PC-3 (cell line): Measurements from ENCODE around the gene STXBP6. TPM values are rescaled to one million over a fixed set of nuclear protein-coding genes. Genes with fewer than 3 reads are reported as not detected.
A peak's percentile ranks its signal among the peaks of the same experiment; 100 is the strongest.

Experiments
- ATAC-seq: fragments of 200-7000 bp; cut with Tn5 transposase; 2 replicates; pipeline ENCODE4 v1.9.1; 2020; ENCODE audit warnings: mild to moderate bottlenecking, moderate library complexity
- BruUV-seq: library from RNA; stranded (reverse); fragments of 400-500 nt; replicated peaks from 2 replicates; lab custom pipeline; 2021; lab: Mats Ljungman, UMichigan
- CTCF ChIA-PET: fragments of 300-600 bp; sonication (Branson Sonifier 250); formaldehyde crosslinking; loops from one replicate; lab custom pipeline; 2022; ENCODE audit warnings: antibody characterized with exemption; lab: Charles Lee
- POLR2A ChIA-PET: fragments of 300-600 bp; sonication (Branson Sonifier 250); formaldehyde crosslinking; loops from one replicate; lab custom pipeline; 2022; ENCODE audit warnings: antibody characterized with exemption; ENCODE audit not compliant: unreplicated experiment; lab: Charles Lee
- DNase-seq: peaks from one replicate; pipeline ENCODE4 v3.0.0-alpha.2; 2015
- H2AFZ ChIP-seq: fragments of 300-600 bp; sonication (generic); 2 replicates; pipeline ENCODE4 v1.6.0; 2016; ENCODE audit warnings: antibody characterized with exemption, low read length
- H3F3A ChIP-seq: fragments of 300-600 bp; sonication (generic); one replicate; pipeline ENCODE4 v1.6.0; 2017; ENCODE audit warnings: antibody characterized with exemption, low read length, control low read depth, mild to moderate bottlenecking; ENCODE audit not compliant: unreplicated experiment
- H3K27ac ChIP-seq: fragments of 300-600 bp; sonication (generic); 2 replicates; pipeline ENCODE4 v1.5.1; 2016; ENCODE audit warnings: mild to moderate bottlenecking, low read length
- H3K27me3 ChIP-seq: fragments of 300-600 bp; sonication (generic); 2 replicates; pipeline ENCODE4 v1.6.1; 2016; ENCODE audit warnings: low read length, mixed read lengths
- H3K36me3 ChIP-seq: fragments of 300-600 bp; sonication (generic); 2 replicates; pipeline ENCODE4 v1.6.1; 2016; ENCODE audit warnings: low read depth, mixed run types, low read length, mixed read lengths
- H3K4me1 ChIP-seq: fragments of 300-600 bp; sonication (generic); 2 replicates; pipeline ENCODE4 v1.5.1; 2016; ENCODE audit warnings: low read length; ENCODE audit not compliant: insufficient read depth
- H3K4me2 ChIP-seq: fragments of 300-600 bp; sonication (generic); 2 replicates; pipeline ENCODE4 v1.6.0; 2016; ENCODE audit warnings: low read length
- H3K4me3 ChIP-seq: fragments of 300-600 bp; sonication (generic); 2 replicates; pipeline ENCODE4 v1.5.1; 2016; ENCODE audit warnings: mild to moderate bottlenecking, low read length, mixed read lengths
- H3K79me2 ChIP-seq: fragments of 300-600 bp; sonication (generic); 2 replicates; pipeline ENCODE4 v1.6.1; 2017; ENCODE audit warnings: low read length, mixed read lengths
- H3K9ac ChIP-seq: fragments of 300-600 bp; sonication (generic); 2 replicates; pipeline ENCODE4 v1.6.0; 2016; ENCODE audit warnings: mild to moderate bottlenecking, low read length
- H3K9me2 ChIP-seq: fragments of 300-600 bp; sonication (generic); replicated peaks from 2 replicates; pipeline ENCODE4 v1.6.1; 2016; ENCODE audit warnings: mixed run types, low read length, mixed read lengths
- H3K9me3 ChIP-seq: fragments of 300-600 bp; sonication (generic); 2 replicates; pipeline ENCODE4 v1.6.1; 2016; ENCODE audit warnings: low read length, mixed read lengths
- H4K20me1 ChIP-seq: fragments of 300-600 bp; sonication (generic); 2 replicates; pipeline ENCODE4 v1.6.1; 2016; ENCODE audit warnings: low read length, mixed read lengths
- EZH2 ChIP-seq: fragments of 300-600 bp; sonication (generic); IDR thresholded peaks from one replicate; pipeline ENCODE4 v1.6.1; 2017; ENCODE audit warnings: antibody characterized with exemption, mild to moderate bottlenecking, low read length; ENCODE audit not compliant: unreplicated experiment
- EZH2phosphoT487 ChIP-seq: fragments of 300-600 bp; sonication (generic); IDR thresholded peaks from 2 replicates; pipeline ENCODE4 v1.6.1; 2018; ENCODE audit warnings: mild to moderate bottlenecking, antibody characterized with exemption, low read length, borderline replicate concordance
- intact Hi-C: fragments of 100-400 bp; cut with micrococcal nuclease; formaldehyde crosslinking; loops from 2 replicates; pipeline ENCODE4 v1.9.0; 2023
- total RNA-seq: library from RNA; depleted of rRNA; stranded (reverse); fragments of >200 nt; gene quantifications from 2 replicates; pipeline ENCODE4 v1.2.3, GENCODE V29; 2014
- TF ChIP-seq, protein P1 (sequence below): fragments of 300-600 bp; sonication (generic); conservative IDR thresholded peaks from 2 replicates; pipeline ENCODE4 v1.5.1; 2017; ENCODE audit warnings: antibody characterized with exemption, low read depth, mild to moderate bottlenecking, low read length

Gene STXBP6
- total RNA-seq, 1 experiment from 2014 or later, result 0.40 TPM

DNA sequence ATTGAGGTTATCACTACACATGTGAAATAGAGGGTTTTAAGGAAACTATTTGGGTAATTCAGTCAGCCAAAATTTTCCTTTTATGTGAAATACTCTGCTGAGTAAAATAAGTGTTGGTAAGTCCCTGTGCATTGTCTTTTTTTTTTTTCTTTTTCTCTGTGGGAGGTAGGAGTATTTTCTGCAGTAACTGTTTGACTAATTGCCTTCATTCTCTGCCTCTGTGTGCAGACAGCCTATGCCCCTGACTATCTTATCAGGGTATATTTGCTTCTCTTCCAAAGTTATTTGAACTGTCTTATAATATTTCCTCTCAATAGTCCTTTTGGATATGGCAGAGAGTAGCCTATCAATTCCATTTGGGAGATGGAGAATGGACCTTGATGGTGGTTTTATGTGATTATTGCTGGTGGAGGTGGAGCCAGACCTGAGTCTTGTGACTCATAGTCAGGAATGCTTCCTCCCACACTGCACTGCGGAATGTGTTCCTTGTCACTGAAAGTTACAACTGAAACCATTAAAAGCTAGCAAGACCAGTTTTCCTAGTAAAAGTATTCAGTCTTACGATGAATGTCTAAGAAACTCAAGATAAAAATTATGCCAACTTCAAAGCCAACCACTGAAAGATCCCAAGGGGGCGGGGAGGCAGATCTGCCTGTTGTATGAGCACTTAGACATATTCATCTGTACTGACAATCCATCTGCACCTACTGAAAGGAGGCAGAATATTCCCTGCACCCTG lies 40.9 kb upstream of the STXBP6 start:
- Histone ChIP-seq H4K20me1 (no peaks in the 10 kb centered on the region), H3K27ac (no peak overlapping the region), H3K9me2 (no peaks in the 10 kb centered on the region), H3F3A (no peaks in the 10 kb centered on the region), H3K9me3 (0 out of 2 replicates have a peak, but pooled peaks cover 9% of the 10 kb centered on the region), H3K4me2 (no peak overlapping the region), H2AFZ (no peak overlapping the region), H3K4me3 (no peak overlapping the region), H3K4me1 (no peaks in the 10 kb centered on the region), H3K9ac (no peak overlapping the region), H3K27me3 (no peaks in the 10 kb centered on the region), H3K36me3 (no peaks in the 10 kb centered on the region), H3K79me2 (no peaks in the 10 kb centered on the region)
- POLR2A ChIA-PET, result no interaction called here
- no TSS peak for BruUV-seq
- ATAC-seq (no peak), DNase-seq (peak; percentile 51)
- intact Hi-C loops, result no loop called here
- TF ChIP-seq EZH2phosphoT487, result no peak
- no peak for TF ChIP-seq EZH2
- TF ChIP-seq, protein P1, sequence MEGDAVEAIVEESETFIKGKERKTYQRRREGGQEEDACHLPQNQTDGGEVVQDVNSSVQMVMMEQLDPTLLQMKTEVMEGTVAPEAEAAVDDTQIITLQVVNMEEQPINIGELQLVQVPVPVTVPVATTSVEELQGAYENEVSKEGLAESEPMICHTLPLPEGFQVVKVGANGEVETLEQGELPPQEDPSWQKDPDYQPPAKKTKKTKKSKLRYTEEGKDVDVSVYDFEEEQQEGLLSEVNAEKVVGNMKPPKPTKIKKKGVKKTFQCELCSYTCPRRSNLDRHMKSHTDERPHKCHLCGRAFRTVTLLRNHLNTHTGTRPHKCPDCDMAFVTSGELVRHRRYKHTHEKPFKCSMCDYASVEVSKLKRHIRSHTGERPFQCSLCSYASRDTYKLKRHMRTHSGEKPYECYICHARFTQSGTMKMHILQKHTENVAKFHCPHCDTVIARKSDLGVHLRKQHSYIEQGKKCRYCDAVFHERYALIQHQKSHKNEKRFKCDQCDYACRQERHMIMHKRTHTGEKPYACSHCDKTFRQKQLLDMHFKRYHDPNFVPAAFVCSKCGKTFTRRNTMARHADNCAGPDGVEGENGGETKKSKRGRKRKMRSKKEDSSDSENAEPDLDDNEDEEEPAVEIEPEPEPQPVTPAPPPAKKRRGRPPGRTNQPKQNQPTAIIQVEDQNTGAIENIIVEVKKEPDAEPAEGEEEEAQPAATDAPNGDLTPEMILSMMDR, result no peak
- CTCF ChIA-PET, result no interaction called here

DNA sequence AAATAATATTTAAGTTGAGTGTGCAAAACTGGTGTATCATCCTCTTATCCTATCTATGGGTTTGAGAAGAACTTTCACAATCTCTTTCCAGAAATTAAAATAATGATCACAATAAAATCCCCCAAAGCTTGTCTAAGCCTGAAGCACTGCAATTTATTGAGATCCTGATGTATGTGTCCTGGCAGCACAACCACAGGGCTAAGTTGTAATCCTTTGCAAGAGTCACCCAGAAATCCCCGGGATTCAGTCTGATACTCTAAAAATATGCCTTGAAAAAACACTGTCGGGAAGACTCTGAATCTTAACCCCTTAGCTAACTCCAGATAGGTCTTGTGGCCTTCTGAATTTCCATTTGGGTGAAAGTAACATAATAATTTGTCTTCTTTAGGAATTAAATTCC lies 40.3 kb upstream of the STXBP6 start:
- Histone ChIP-seq H3F3A (no peaks in the 10 kb centered on the region), H3K27me3 (no peaks in the 10 kb centered on the region), H3K4me3 (no peak overlapping the region), H2AFZ (no peak overlapping the region), H3K9ac (no peak overlapping the region), H3K4me2 (no peak overlapping the region), H3K4me1 (no peaks in the 10 kb centered on the region), H3K27ac (no peak overlapping the region), H3K9me2 (no peaks in the 10 kb centered on the region), H4K20me1 (no peaks in the 10 kb centered on the region), H3K36me3 (no peaks in the 10 kb centered on the region), H3K79me2 (no peaks in the 10 kb centered on the region), H3K9me3 (0 out of 2 replicates have a peak, but pooled peaks cover 9% of the 10 kb centered on the region)
- intact Hi-C loops, result no loop called here
- ChIA-PET POLR2A (no interaction called here), CTCF (no interaction called here)
- ATAC-seq, result no peak
- DNase-seq, result no peak
- BruUV-seq, result no TSS peak
- TF ChIP-seq, protein P1, result no peak
- TF ChIP-seq EZH2phosphoT487 (no peak), EZH2 (no peak)

DNA sequence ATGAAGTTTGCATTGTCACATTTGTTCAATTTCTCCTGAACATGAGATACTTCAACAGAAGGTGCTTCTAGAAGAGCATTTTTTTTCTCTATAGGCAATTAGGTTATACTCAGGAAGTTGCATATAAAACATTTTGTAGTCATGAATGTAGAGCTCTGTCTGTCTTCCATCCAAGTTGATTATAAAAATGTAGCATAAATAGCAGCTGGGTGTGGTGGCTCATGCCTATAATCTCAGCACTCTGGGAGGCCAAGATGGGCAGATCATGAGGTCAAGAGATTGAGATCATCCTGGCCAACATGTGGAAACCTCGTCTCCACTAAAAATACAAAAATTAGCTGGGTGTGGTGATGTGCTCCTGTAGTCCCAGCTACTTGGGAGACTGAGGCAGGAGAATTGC lies 39.5 kb upstream of the STXBP6 start:
- Histone ChIP-seq H3F3A (no peaks in the 10 kb centered on the region), H3K9me2 (no peaks in the 10 kb centered on the region), H3K9ac (no peak overlapping the region), H2AFZ (no peak overlapping the region), H3K9me3 (0 out of 2 replicates have a peak, but pooled peaks cover 6% of the 10 kb centered on the region), H3K79me2 (no peaks in the 10 kb centered on the region), H3K36me3 (no peaks in the 10 kb centered on the region), H4K20me1 (no peaks in the 10 kb centered on the region), H3K27ac (no peak overlapping the region), H3K4me2 (no peak overlapping the region), H3K4me3 (no peak overlapping the region), H3K27me3 (no peaks in the 10 kb centered on the region), H3K4me1 (no peaks in the 10 kb centered on the region)
- ATAC-seq (no peak), DNase-seq (no peak)
- intact Hi-C loops, result no loop called here
- TF ChIP-seq, protein P1, result no peak
- TF ChIP-seq EZH2 (no peak), EZH2phosphoT487 (no peak)
- ChIA-PET POLR2A (no interaction called here), CTCF (no interaction called here)
- BruUV-seq, result no TSS peak
